Smooth muscle cell (in vitro differentiated cells): ENCODE measurements around the gene GMDS. TPM values are rescaled to one million over a fixed set of nuclear protein-coding genes. Genes with fewer than 3 reads are reported as not detected.

Experiments used
- DNase-seq: peaks from one replicate; lab custom pipeline; 2025; ENCODE audit not compliant: unreplicated experiment; lab: John Stamatoyannopoulos, UW
- H2AFZ ChIP-seq: fragments of 200-600 bp; sonication (generic); 2 replicates; pipeline ENCODE4 v1.6.0; 2016; ENCODE audit warnings: antibody characterized with exemption, low read depth, mild to moderate bottlenecking
- H3F3A ChIP-seq: fragments of 200-600 bp; sonication (generic); 2 replicates; pipeline ENCODE4 v1.6.0; 2017; ENCODE audit warnings: antibody characterized with exemption, low read depth
- H3K27ac ChIP-seq: fragments of 200-600 bp; sonication (generic); 2 replicates; pipeline ENCODE4 v1.5.1; 2016; ENCODE audit warnings: low read depth, mild to moderate bottlenecking
- H3K27me3 ChIP-seq: fragments of 200-600 bp; sonication (generic); 2 replicates; pipeline ENCODE4 v1.6.1; 2016; ENCODE audit warnings: low read depth, mild to moderate bottlenecking
- H3K36me3 ChIP-seq: fragments of 200-600 bp; sonication (generic); 2 replicates; pipeline ENCODE4 v1.5.1; 2016; ENCODE audit warnings: low read depth
- H3K4me1 ChIP-seq: fragments of 200-600 bp; sonication (generic); 2 replicates; pipeline ENCODE4 v1.5.1; 2016; ENCODE audit warnings: low read depth
- H3K4me2 ChIP-seq: fragments of 200-600 bp; sonication (generic); 2 replicates; pipeline ENCODE4 v1.6.0; 2016; ENCODE audit warnings: mild to moderate bottlenecking
- H3K4me3 ChIP-seq: fragments of 200-600 bp; sonication (generic); 2 replicates; pipeline ENCODE4 v1.5.1; 2016; ENCODE audit warnings: mild to moderate bottlenecking
- H3K79me2 ChIP-seq: fragments of 200-600 bp; sonication (generic); 2 replicates; pipeline ENCODE4 v1.6.0; 2016; ENCODE audit warnings: low read depth, mild to moderate bottlenecking
- H3K9ac ChIP-seq: fragments of 200-600 bp; sonication (generic); 2 replicates; pipeline ENCODE4 v1.6.0; 2016; ENCODE audit warnings: low read depth
- H3K9me3 ChIP-seq: fragments of 200-600 bp; sonication (generic); replicated peaks from 2 replicates; pipeline ENCODE4 v1.5.1; 2016; ENCODE audit warnings: low read depth
- H4K20me1 ChIP-seq: fragments of 200-600 bp; sonication (generic); 2 replicates; pipeline ENCODE4 v1.6.0; 2016; ENCODE audit warnings: low read depth
- WGBS: methylation state at CpG from one replicate; pipeline ENCODE4 v1.1.7; 2016; ENCODE audit warnings: low lambda C conversion rate; 5-methylcytosine and 5-hydroxymethylcytosine counted together
- polyA plus RNA-seq: library from polyadenylated mRNA; unstranded; fragments of >200 nt; fragmentation: Nextera tagmentation; extraction: Ambion mirVana; gene quantifications from 2 replicates; pipeline ENCODE4 v1.2.1, GENCODE V29; 2016
- total RNA-seq: library from RNA; depleted of rRNA; stranded (reverse); fragments of >200 nt; gene quantifications from 2 replicates; pipeline ENCODE4 v1.2.3, GENCODE V29; 2014
- TF ChIP-seq, protein P1 (sequence below): fragments of 200-600 bp; sonication (generic); IDR thresholded peaks from 2 replicates; pipeline ENCODE4 v1.5.1; 2017; ENCODE audit warnings: borderline replicate concordance, mild to moderate bottlenecking, antibody characterized with exemption; ENCODE audit not compliant: insufficient read depth, poor library complexity, severe bottlenecking

The GMDS gene
- total and polyA plus RNA-seq, 2 experiments from 2014 or later: 3.7 to 8.5 TPM

DNA sequence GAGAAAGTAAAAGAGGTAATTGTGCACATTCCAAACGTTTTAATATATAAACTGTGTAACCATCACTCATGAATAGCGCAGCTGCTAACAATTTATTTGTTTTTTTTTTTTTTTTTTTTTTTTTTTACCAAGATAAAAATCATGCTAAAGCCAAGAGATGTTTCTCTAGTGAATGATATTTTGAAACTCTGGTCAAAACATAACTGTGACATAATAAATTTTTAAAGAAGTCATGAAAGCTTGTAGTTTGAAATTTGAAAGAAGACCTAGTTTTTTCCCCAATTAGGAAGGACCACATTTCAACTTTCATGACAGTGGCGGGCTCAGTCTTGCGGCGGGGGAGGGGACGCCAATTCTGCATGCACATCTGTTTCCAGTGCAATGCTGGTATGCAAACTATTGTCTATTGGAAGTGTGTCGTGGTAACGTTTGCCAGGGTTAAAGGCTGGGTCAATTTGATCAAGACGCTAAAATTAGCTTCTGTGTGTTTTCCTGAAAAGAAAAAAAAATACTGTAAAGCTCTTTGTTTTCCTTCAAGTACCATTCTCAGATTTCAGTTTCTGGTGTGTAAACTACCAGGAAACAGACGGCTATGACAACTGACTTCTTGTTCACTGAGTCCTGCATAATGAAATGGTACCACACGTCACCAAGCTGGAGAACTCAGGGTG lies 423.8 kb downstream of the GMDS start:
- Histone ChIP-seq H3K4me2 (no peak overlapping the region), H3K4me1 (peaks cover 5% of the 10 kb centered on the region), H3K27me3 (peaks cover under 1% of the 10 kb centered on the region), H3K27ac (no peak overlapping the region), H3K9me3 (no peaks in the 10 kb centered on the region), H3K9ac (no peak overlapping the region), H3K36me3 (no peaks in the 10 kb centered on the region), H3K79me2 (no peaks in the 10 kb centered on the region), H4K20me1 (no peaks in the 10 kb centered on the region), H3F3A (no peaks in the 10 kb centered on the region), H2AFZ (no peak overlapping the region), H3K4me3 (no peak overlapping the region)
- no peak for DNase-seq
- 69% methylated on average over 11 of the region's 11 CpGs for WGBS
- TF ChIP-seq, protein P1, sequence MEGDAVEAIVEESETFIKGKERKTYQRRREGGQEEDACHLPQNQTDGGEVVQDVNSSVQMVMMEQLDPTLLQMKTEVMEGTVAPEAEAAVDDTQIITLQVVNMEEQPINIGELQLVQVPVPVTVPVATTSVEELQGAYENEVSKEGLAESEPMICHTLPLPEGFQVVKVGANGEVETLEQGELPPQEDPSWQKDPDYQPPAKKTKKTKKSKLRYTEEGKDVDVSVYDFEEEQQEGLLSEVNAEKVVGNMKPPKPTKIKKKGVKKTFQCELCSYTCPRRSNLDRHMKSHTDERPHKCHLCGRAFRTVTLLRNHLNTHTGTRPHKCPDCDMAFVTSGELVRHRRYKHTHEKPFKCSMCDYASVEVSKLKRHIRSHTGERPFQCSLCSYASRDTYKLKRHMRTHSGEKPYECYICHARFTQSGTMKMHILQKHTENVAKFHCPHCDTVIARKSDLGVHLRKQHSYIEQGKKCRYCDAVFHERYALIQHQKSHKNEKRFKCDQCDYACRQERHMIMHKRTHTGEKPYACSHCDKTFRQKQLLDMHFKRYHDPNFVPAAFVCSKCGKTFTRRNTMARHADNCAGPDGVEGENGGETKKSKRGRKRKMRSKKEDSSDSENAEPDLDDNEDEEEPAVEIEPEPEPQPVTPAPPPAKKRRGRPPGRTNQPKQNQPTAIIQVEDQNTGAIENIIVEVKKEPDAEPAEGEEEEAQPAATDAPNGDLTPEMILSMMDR: no peak

DNA sequence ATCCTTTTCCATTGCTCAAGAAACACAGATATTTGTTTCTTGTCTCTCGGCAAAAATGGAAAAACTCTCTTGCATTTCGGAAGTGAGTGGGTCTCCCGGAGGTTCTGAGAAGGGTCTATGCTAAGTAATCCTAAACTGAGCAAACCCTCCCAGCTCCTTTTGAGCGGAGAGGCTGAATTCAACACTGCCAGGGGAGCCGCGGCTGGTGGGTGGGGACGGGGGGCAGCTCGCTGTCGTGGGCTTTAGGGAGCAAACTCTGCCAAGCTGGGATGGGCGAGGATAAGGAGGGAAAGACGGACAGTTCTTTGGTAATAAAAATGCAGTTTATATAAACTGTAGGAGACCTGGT lies 424.3 kb downstream of the GMDS start:
- H4K20me1 ChIP-seq: no peaks in the 10 kb centered on the region
- no peak overlapping the region for H3K4me3 ChIP-seq
- no peak overlapping the region for H3K27ac ChIP-seq
- H3K9ac ChIP-seq: no peak overlapping the region
- 89% methylated on average over 11 of the region's 11 CpGs for WGBS
- H3K4me2 ChIP-seq: no peak overlapping the region
- H3K9me3 ChIP-seq: no peaks in the 10 kb centered on the region
- TF ChIP-seq, protein P1: no peak
- DNase-seq: no peak
- H3K27me3 ChIP-seq: peaks cover 5% of the 10 kb centered on the region
- no peaks in the 10 kb centered on the region for H3K79me2 ChIP-seq
- H3K36me3 ChIP-seq: no peaks in the 10 kb centered on the region
- H3F3A ChIP-seq: no peaks in the 10 kb centered on the region
- no peak overlapping the region for H2AFZ ChIP-seq
- H3K4me1 ChIP-seq: peaks cover 5% of the 10 kb centered on the region

DNA sequence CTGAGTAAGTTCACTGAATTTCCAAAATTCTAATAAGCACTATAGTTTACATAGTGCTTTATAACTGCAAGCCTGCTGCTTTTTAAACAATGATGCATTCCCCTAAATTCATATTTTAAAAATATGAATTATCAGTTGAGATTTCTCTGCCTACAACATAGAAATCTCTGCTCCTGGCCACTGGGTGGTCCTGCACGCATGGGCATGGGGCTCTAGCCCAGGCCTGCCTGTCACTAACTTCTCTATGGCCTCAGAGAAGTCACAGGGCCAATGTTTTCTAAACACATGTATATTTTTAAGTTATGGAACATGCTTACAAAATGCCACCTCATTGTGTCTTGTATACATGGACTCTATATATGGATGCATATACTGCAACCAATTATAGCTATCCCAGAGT lies 424.7 kb downstream of the GMDS start:
- TF ChIP-seq, protein P1: no peak
- Histone ChIP-seq H3K79me2 (no peaks in the 10 kb centered on the region), H3F3A (no peaks in the 10 kb centered on the region), H3K4me1 (peaks cover 5% of the 10 kb centered on the region), H3K4me2 (no peak overlapping the region), H3K9me3 (no peaks in the 10 kb centered on the region), H2AFZ (no peak overlapping the region), H3K27me3 (peaks cover 10% of the 10 kb centered on the region), H3K27ac (no peak overlapping the region), H3K9ac (no peak overlapping the region), H3K4me3 (no peak overlapping the region), H4K20me1 (no peaks in the 10 kb centered on the region), H3K36me3 (no peaks in the 10 kb centered on the region)
- WGBS: 95% methylated on average over 1 of the region's 1 CpG
- DNase-seq: no peak

DNA sequence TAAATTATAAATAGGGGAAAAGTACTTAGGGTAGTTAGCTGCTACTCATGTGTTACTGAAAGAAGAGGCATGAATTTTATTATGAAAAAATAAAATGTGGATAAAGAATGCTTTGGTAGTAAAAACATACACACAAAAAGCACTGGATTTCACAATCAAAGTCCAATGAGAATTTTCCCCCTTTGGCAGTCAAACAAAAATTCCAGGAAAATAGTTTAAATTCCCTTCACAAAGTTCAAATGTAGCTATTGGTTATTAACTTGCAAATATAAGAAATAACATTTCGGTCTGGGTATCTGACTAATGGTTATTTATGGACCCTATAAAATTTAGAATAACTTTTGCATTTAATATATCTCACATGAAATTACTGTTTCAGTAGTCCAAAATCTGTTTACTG lies 425.2 kb downstream of the GMDS start:
- Histone ChIP-seq H3K27me3 (peaks cover 14% of the 10 kb centered on the region), H3K4me3 (no peak overlapping the region), H3K4me2 (no peak overlapping the region), H3K9ac (no peak overlapping the region), H3K27ac (no peak overlapping the region), H3K4me1 (peaks cover 5% of the 10 kb centered on the region), H3K36me3 (no peaks in the 10 kb centered on the region), H3K79me2 (no peaks in the 10 kb centered on the region), H3F3A (no peaks in the 10 kb centered on the region), H3K9me3 (no peaks in the 10 kb centered on the region), H2AFZ (no peak overlapping the region), H4K20me1 (no peaks in the 10 kb centered on the region)
- 93% methylated on average over 1 of the region's 1 CpG for WGBS
- no peak for DNase-seq
- TF ChIP-seq, protein P1: no peak
